Endometrial microvascular endothelial cells (primary cell): ENCODE results near the gene SLC17A1. TPM values are rescaled to one million over a fixed set of nuclear protein-coding genes. Genes with fewer than 3 reads are reported as not detected.
"Not testable (repeated sequence)": the region's sequence is repeated elsewhere in the genome, so short reads cannot be mapped to it uniquely, and the experiment has no call there.

ENCODE experiments used
- in situ Hi-C: cut with HindIII; loops from 2 replicates; pipeline ENCODE4 v1.10.0; 2017; ENCODE audit warnings: low sequenced_read_pairs, low pct_unique_long_range_greater_than_20kb; ENCODE audit errors: inconsistent ontology term
- total RNA-seq: library from RNA; depleted of rRNA; stranded (reverse); fragments of >200 nt; gene quantifications from one replicate; pipeline ENCODE4 v1.2.3, GENCODE V29; 2015; ENCODE audit errors: inconsistent ontology term

The SLC17A1 gene
- total RNA-seq, 1 donor from 2014 or later = not detected

- in situ Hi-C loops = loop anchor here (25.0 kb wide), 1 partner anchor 109 kb away; no protein-coding TSS in a partner anchor
Observed at GRCh38 chr6:25777856-25778649, 53.8 kb downstream of the SLC17A1 start.

- in situ Hi-C loops = loop anchor here (25.0 kb wide), 1 partner anchor 110 kb away; no protein-coding TSS in a partner anchor
Observed at GRCh38 chr6:25777031-25777430, 54.8 kb downstream of the SLC17A1 start.

GRCh38 chr6:25774120-25774715 is 57.6 kb downstream of the SLC17A1 start:
- in situ Hi-C loops = no loop called here

- in situ Hi-C loops = no loop called here
Observed at GRCh38 chr6:25769983-25770382, 61.9 kb downstream of the SLC17A1 start.

- in situ Hi-C loops = no loop called here
Observed at GRCh38 chr6:25768566-25768965, 63.3 kb downstream of the SLC17A1 start.

GRCh38 chr6:25764611-25765010 is 67.2 kb downstream of the SLC17A1 start:
- in situ Hi-C loops = no loop called here

GRCh38 chr6:25757936-25758642 is 73.8 kb downstream of the SLC17A1 start:
- in situ Hi-C loops = no loop called here

GRCh38 chr6:25756382-25757363 is 75.2 kb downstream of the SLC17A1 start:
- in situ Hi-C loops = no loop called here

GRCh38 chr6:25755483-25755882 is 76.4 kb downstream of the SLC17A1 start:
- in situ Hi-C loops = no loop called here

GRCh38 chr6:25754535-25754934 is 77.3 kb downstream of the SLC17A1 start, which contains the start of gene SLC17A4:
SLC17A4 (plus strand) TSS chr6:25754742; CDS start chr6:25761963, 7,221 bp downstream.
- in situ Hi-C loops = no loop called here

- in situ Hi-C loops = no loop called here
Observed at GRCh38 chr6:25753079-25753478, 78.8 kb downstream of the SLC17A1 start.

GRCh38 chr6:25750906-25751305 is 80.9 kb downstream of the SLC17A1 start:
- in situ Hi-C loops = no loop called here

- in situ Hi-C loops = no loop called here
Observed at GRCh38 chr6:25749837-25750236, 82.0 kb downstream of the SLC17A1 start.

- in situ Hi-C loops = not testable (repeated sequence)
Observed at GRCh38 chr6:25748601-25749517, 83.0 kb downstream of the SLC17A1 start.

- in situ Hi-C loops = no loop called here
Observed at GRCh38 chr6:25748049-25748448, 83.8 kb downstream of the SLC17A1 start.

- in situ Hi-C loops = no loop called here
Observed at GRCh38 chr6:25747477-25747876, 84.4 kb downstream of the SLC17A1 start.

- in situ Hi-C loops = no loop called here
Observed at GRCh38 chr6:25746968-25747367, 84.9 kb downstream of the SLC17A1 start.

- in situ Hi-C loops = no loop called here
Observed at GRCh38 chr6:25745836-25746235, 86.0 kb downstream of the SLC17A1 start.
